ENCODE data around the gene STMN3. TPM values are rescaled to one million over a fixed set of nuclear protein-coding genes. Genes with fewer than 3 reads are reported as not detected.

The STMN3 gene
- total and polyA plus RNA-seq, 2 of the 8 experiments (the other 6 are each of a cell fraction or from before 2014, with no cell fraction given): 51.5 to 63.1 TPM

DNA sequence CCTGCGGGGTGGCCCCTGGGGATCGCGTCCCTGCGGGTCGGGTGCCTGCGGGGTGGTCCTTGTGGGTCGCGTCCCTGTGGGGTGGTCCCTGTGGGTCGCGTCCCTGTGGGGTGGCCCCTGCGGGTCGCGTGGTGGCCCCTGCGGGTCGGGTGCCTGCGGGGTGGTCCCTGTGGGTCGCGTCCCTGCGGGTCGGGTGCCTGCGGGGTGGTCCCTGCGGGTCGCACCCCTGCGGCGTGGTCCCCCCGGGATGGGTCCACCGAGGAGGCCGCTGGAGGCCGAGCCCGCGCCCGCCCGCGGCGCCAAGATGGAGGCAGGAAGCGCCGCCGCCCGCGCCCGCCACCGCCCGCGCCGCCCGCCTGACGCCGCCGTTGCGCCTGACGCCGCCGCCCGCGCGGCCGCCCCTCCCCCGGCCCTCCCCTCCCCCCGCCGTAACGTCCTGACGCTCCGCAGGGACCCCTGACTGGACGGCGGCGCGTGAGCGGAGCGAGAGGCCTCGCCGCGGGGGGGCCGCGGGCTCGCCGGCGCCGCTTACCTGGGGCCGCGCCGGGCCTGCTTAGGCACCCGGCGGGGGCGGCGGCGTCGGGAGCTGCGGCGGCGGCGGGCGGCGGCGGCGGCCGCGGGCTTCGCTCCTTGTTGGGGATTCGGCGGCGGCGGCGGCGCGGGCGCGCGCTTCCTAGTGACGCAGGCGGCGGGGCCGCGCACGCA is 26.6 kb downstream of the STMN3 start, which contains the start of gene GMEB2 (continued):
- TF ChIP-seq, protein P1, sequence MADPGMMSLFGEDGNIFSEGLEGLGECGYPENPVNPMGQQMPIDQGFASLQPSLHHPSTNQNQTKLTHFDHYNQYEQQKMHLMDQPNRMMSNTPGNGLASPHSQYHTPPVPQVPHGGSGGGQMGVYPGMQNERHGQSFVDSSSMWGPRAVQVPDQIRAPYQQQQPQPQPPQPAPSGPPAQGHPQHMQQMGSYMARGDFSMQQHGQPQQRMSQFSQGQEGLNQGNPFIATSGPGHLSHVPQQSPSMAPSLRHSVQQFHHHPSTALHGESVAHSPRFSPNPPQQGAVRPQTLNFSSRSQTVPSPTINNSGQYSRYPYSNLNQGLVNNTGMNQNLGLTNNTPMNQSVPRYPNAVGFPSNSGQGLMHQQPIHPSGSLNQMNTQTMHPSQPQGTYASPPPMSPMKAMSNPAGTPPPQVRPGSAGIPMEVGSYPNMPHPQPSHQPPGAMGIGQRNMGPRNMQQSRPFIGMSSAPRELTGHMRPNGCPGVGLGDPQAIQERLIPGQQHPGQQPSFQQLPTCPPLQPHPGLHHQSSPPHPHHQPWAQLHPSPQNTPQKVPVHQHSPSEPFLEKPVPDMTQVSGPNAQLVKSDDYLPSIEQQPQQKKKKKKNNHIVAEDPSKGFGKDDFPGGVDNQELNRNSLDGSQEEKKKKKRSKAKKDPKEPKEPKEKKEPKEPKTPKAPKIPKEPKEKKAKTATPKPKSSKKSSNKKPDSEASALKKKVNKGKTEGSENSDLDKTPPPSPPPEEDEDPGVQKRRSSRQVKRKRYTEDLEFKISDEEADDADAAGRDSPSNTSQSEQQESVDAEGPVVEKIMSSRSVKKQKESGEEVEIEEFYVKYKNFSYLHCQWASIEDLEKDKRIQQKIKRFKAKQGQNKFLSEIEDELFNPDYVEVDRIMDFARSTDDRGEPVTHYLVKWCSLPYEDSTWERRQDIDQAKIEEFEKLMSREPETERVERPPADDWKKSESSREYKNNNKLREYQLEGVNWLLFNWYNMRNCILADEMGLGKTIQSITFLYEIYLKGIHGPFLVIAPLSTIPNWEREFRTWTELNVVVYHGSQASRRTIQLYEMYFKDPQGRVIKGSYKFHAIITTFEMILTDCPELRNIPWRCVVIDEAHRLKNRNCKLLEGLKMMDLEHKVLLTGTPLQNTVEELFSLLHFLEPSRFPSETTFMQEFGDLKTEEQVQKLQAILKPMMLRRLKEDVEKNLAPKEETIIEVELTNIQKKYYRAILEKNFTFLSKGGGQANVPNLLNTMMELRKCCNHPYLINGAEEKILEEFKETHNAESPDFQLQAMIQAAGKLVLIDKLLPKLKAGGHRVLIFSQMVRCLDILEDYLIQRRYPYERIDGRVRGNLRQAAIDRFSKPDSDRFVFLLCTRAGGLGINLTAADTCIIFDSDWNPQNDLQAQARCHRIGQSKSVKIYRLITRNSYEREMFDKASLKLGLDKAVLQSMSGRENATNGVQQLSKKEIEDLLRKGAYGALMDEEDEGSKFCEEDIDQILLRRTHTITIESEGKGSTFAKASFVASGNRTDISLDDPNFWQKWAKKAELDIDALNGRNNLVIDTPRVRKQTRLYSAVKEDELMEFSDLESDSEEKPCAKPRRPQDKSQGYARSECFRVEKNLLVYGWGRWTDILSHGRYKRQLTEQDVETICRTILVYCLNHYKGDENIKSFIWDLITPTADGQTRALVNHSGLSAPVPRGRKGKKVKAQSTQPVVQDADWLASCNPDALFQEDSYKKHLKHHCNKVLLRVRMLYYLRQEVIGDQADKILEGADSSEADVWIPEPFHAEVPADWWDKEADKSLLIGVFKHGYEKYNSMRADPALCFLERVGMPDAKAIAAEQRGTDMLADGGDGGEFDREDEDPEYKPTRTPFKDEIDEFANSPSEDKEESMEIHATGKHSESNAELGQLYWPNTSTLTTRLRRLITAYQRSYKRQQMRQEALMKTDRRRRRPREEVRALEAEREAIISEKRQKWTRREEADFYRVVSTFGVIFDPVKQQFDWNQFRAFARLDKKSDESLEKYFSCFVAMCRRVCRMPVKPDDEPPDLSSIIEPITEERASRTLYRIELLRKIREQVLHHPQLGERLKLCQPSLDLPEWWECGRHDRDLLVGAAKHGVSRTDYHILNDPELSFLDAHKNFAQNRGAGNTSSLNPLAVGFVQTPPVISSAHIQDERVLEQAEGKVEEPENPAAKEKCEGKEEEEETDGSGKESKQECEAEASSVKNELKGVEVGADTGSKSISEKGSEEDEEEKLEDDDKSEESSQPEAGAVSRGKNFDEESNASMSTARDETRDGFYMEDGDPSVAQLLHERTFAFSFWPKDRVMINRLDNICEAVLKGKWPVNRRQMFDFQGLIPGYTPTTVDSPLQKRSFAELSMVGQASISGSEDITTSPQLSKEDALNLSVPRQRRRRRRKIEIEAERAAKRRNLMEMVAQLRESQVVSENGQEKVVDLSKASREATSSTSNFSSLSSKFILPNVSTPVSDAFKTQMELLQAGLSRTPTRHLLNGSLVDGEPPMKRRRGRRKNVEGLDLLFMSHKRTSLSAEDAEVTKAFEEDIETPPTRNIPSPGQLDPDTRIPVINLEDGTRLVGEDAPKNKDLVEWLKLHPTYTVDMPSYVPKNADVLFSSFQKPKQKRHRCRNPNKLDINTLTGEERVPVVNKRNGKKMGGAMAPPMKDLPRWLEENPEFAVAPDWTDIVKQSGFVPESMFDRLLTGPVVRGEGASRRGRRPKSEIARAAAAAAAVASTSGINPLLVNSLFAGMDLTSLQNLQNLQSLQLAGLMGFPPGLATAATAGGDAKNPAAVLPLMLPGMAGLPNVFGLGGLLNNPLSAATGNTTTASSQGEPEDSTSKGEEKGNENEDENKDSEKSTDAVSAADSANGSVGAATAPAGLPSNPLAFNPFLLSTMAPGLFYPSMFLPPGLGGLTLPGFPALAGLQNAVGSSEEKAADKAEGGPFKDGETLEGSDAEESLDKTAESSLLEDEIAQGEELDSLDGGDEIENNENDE (IDR thresholded peaks at IDR 0.05; ENCODE audit: insufficient replicate concordance, low read length): no peak
- TF ChIP-seq TAF1 (IDR thresholded peaks at IDR 0.05; ENCODE audit: low read depth, low read length) (peak; percentile 59), BCL11A (IDR thresholded peaks at IDR 0.05; ENCODE audit: low read depth in 2 of 2, low read length in 2 of 2) (no peak), KDM5A (IDR thresholded peaks at IDR 0.05; ENCODE audit: low read length) (no peak), RBBP5 (IDR thresholded peaks at IDR 0.05; ENCODE audit: borderline replicate concordance, low read depth, low read length) (peak; percentile 58; the same call in 1 of the 2 replicates), PHF8 (conservative IDR thresholded peaks at IDR 0.05; ENCODE audit: low read depth, low read length) (peak; percentile 77), TBP (IDR thresholded peaks at IDR 0.05; ENCODE audit: low read depth, low read length) (no peak), HDAC6 (IDR thresholded peaks at IDR 0.05; ENCODE audit: low read depth, low read length) (no peak), EGR1 (IDR thresholded peaks at IDR 0.05; ENCODE audit: borderline replicate concordance, low read depth, low read length) (no peak), TEAD4 (IDR thresholded peaks at IDR 0.05; ENCODE audit: low read depth, low read length) (no peak)

All from H1 (cell line).